HG03460 (cell line): ENCODE results near the gene TICAM1.
"Not testable (repeated sequence)": the region's sequence is repeated elsewhere in the genome, so short reads cannot be mapped to it uniquely, and the experiment has no call there.

ENCODE experiments used
- ATAC-seq: cut with Tn5 transposase; IDR thresholded peaks from one replicate; pipeline ENCODE4 v1.9.1; 2021; ENCODE audit not compliant: unreplicated experiment

The TICAM1 gene

GRCh38 chr19:4831304-4831978 is at the start of gene TICAM1:
TSS of gene TICAM1 (minus strand) at chr19:4831712. CDS start at chr19:4818377, 13,335 bp downstream.
- peak; percentile 75 for ATAC-seq

GRCh38 chr19:4879041-4879440 is 47.5 kb upstream of the TICAM1 start:
- no peak for ATAC-seq

- ATAC-seq = no peak
These were observed 47.0 kb upstream of the TICAM1 start for GRCh38 chr19:4878491-4878968.

- no peak for ATAC-seq
These were observed 46.4 kb upstream of the TICAM1 start for GRCh38 chr19:4877753-4878490.

GRCh38 chr19:4873930-4874329 is 42.4 kb upstream of the TICAM1 start:
- ATAC-seq = no peak

GRCh38 chr19:4871711-4872110 is 40.2 kb upstream of the TICAM1 start:
- ATAC-seq = no peak

GRCh38 chr19:4870025-4870700 is 38.7 kb upstream of the TICAM1 start:
- ATAC-seq = no peak

- no peak for ATAC-seq
These were observed 36.8 kb upstream of the TICAM1 start for GRCh38 chr19:4868286-4868834.

GRCh38 chr19:4867534-4868285 is 36.2 kb upstream of the TICAM1 start, which contains the start of gene PLIN3:
TSS of gene PLIN3 (minus strand) at chr19:4867667. CDS start at chr19:4861394, 6,273 bp downstream.
- peak; percentile 79 for ATAC-seq

- no peak for ATAC-seq
These were observed 35.3 kb upstream of the TICAM1 start for GRCh38 chr19:4866595-4867424.

GRCh38 chr19:4861147-4861546 is 29.6 kb upstream of the TICAM1 start:
- no peak for ATAC-seq

GRCh38 chr19:4859697-4860096 is 28.2 kb upstream of the TICAM1 start:
- ATAC-seq = no peak

GRCh38 chr19:4856468-4856867 is 25.0 kb upstream of the TICAM1 start:
- ATAC-seq = not testable (repeated sequence)

- not testable (repeated sequence) for ATAC-seq
These were observed 22.0 kb upstream of the TICAM1 start for GRCh38 chr19:4853506-4853905.

GRCh38 chr19:4852484-4852883 is 21.0 kb upstream of the TICAM1 start:
- ATAC-seq = no peak

- no peak for ATAC-seq
These were observed 20.2 kb upstream of the TICAM1 start for GRCh38 chr19:4851551-4852290.

- ATAC-seq = no peak
These were observed 17.5 kb upstream of the TICAM1 start for GRCh38 chr19:4849019-4849418.

GRCh38 chr19:4847190-4847973 is 15.9 kb upstream of the TICAM1 start:
- no peak for ATAC-seq
